Neural cell (in vitro differentiated cells): ENCODE results near the gene PIP5K1B. TPM values are rescaled to one million over a fixed set of nuclear protein-coding genes. Genes with fewer than 3 reads are reported as not detected.
"Not testable (repeated sequence)": the region's sequence is repeated elsewhere in the genome, so short reads cannot be mapped to it uniquely, and the experiment has no call there.

Source experiments
- H2AFZ ChIP-seq: fragments of 200-600, 300-800 bp; sonication (generic), shearing (Covaris generic); 2 replicates; pipeline ENCODE4 v1.6.0; 2014; ENCODE audit warnings: low read depth, mild to moderate bottlenecking, antibody characterized with exemption, low read length, moderate library complexity
- H3F3A ChIP-seq: fragments of 200-600 bp; shearing (Covaris generic); 2 replicates; pipeline ENCODE4 v1.6.1; 2016; ENCODE audit warnings: mild to moderate bottlenecking, moderate library complexity, mixed read lengths, antibody characterized with exemption, low read length; ENCODE audit not compliant: insufficient read depth, poor library complexity, severe bottlenecking
- H3K27ac ChIP-seq: fragments of 200-600, 300-800 bp; sonication (generic), shearing (Covaris generic); 2 replicates; pipeline ENCODE4 v1.5.1; 2014; ENCODE audit warnings: mild to moderate bottlenecking, low read length, moderate library complexity
- H3K27me3 ChIP-seq: fragments of 300-800, 200-600 bp; sonication (generic), shearing (Covaris generic); 2 replicates; pipeline ENCODE4 v1.6.0; 2014; ENCODE audit warnings: mild to moderate bottlenecking, low read depth, low read length, moderate library complexity; ENCODE audit not compliant: insufficient read depth
- H3K36me3 ChIP-seq: fragments of 300-800, 200-600 bp; sonication (generic), shearing (Covaris generic); 2 replicates; pipeline ENCODE4 v1.5.1; 2014; ENCODE audit warnings: mild to moderate bottlenecking, antibody characterized with exemption, low read length, moderate library complexity; ENCODE audit not compliant: insufficient read depth
- H3K4me2 ChIP-seq: fragments of 300-800, 200-600 bp; sonication (generic), shearing (Covaris generic); 2 replicates; pipeline ENCODE4 v1.6.0; 2014; ENCODE audit warnings: mild to moderate bottlenecking, low read length
- H3K4me3 ChIP-seq: fragments of 300-800, 200-600 bp; sonication (generic), shearing (Covaris generic); 2 replicates; pipeline ENCODE4 v1.5.1; 2014; ENCODE audit warnings: mild to moderate bottlenecking, low read length, moderate library complexity
- H3K79me2 ChIP-seq: fragments of 200-600 bp; shearing (Covaris generic); replicated peaks from 2 replicates; pipeline ENCODE4 v1.6.0; 2014; ENCODE audit warnings: mild to moderate bottlenecking, low read length, moderate library complexity; ENCODE audit not compliant: insufficient read depth
- H3K9ac ChIP-seq: fragments of 300-800, 200-600 bp; sonication (generic), shearing (Covaris generic); 2 replicates; pipeline ENCODE4 v1.6.1; 2016; ENCODE audit warnings: mild to moderate bottlenecking, low read length, mixed read lengths
- H3K9me2 ChIP-seq: fragments of 200-600 bp; shearing (Covaris generic); 2 replicates; pipeline ENCODE4 v1.6.1; 2016; ENCODE audit warnings: mild to moderate bottlenecking, low read length, mixed read lengths; ENCODE audit not compliant: insufficient read depth
- H3K9me3 ChIP-seq: fragments of 200-600, 300-800 bp; sonication (generic), shearing (Covaris generic); 2 replicates; pipeline ENCODE4 v1.6.1; 2016; ENCODE audit warnings: mild to moderate bottlenecking, mixed run types, low read length, moderate library complexity, mixed read lengths
- H4K20me1 ChIP-seq: fragments of 200-600 bp; shearing (Covaris generic); 2 replicates; pipeline ENCODE4 v1.6.1; 2016; ENCODE audit warnings: mild to moderate bottlenecking, mixed run types; ENCODE audit not compliant: insufficient read depth
- EP300 ChIP-seq: fragments of 450-650 bp; conservative IDR thresholded peaks from 2 replicates; pipeline ENCODE4 v1.6.1; 2014; ENCODE audit warnings: antibody characterized with exemption, mild to moderate bottlenecking, moderate library complexity; ENCODE audit not compliant: poor library complexity, severe bottlenecking
- EZH2 ChIP-seq: fragments of 200-600, 300-800 bp; shearing (Covaris generic), sonication (generic); IDR thresholded peaks from 2 replicates; pipeline ENCODE4 v1.6.1; 2014; ENCODE audit warnings: antibody characterized with exemption, low read length, borderline replicate concordance, mild to moderate bottlenecking; ENCODE audit not compliant: insufficient read depth, poor library complexity, severe bottlenecking
- MXI1 ChIP-seq: fragments of 450-650 bp; conservative IDR thresholded peaks from 2 replicates; pipeline ENCODE4 v1.6.1; 2014; ENCODE audit warnings: antibody characterized with exemption, mild to moderate bottlenecking; ENCODE audit not compliant: poor library complexity, severe bottlenecking
- POLR2AphosphoS5 ChIP-seq: IDR thresholded peaks from 2 replicates; pipeline ENCODE4 v1.6.1; 2012
- RAD21 ChIP-seq: fragments of 450-650 bp; conservative IDR thresholded peaks from 2 replicates; pipeline ENCODE4 v1.6.1; 2014; ENCODE audit warnings: antibody characterized with exemption, mild to moderate bottlenecking, moderate library complexity
- SMC3 ChIP-seq: fragments of 450-650 bp; conservative IDR thresholded peaks from 2 replicates; pipeline ENCODE4 v1.6.1; 2014; ENCODE audit warnings: antibody characterized with exemption, mild to moderate bottlenecking, moderate library complexity; ENCODE audit not compliant: poor library complexity
- TAF1 ChIP-seq: IDR thresholded peaks from 2 replicates; pipeline ENCODE4 v1.6.1; 2012; ENCODE audit warnings: low read depth
- polyA plus RNA-seq: library from polyadenylated mRNA; depleted of rRNA; stranded (reverse); fragments of >200 nt; gene quantifications from 2 replicates; pipeline ENCODE4 v1.2.3, GENCODE V29; 2014
- TF ChIP-seq, protein P1 (sequence below): fragments of 450-650 bp; IDR thresholded peaks from 2 replicates; pipeline ENCODE4 v1.5.1; 2014; ENCODE audit warnings: antibody characterized with exemption, mild to moderate bottlenecking, moderate library complexity; ENCODE audit not compliant: poor library complexity, severe bottlenecking
- TF ChIP-seq, protein P2 (sequence below): IDR thresholded peaks from 2 replicates; pipeline ENCODE4 v1.6.1; 2012; ENCODE audit warnings: borderline replicate concordance

Gene PIP5K1B
- polyA plus RNA-seq, 1 donor from 2014 or later, result 1.5 TPM

DNA sequence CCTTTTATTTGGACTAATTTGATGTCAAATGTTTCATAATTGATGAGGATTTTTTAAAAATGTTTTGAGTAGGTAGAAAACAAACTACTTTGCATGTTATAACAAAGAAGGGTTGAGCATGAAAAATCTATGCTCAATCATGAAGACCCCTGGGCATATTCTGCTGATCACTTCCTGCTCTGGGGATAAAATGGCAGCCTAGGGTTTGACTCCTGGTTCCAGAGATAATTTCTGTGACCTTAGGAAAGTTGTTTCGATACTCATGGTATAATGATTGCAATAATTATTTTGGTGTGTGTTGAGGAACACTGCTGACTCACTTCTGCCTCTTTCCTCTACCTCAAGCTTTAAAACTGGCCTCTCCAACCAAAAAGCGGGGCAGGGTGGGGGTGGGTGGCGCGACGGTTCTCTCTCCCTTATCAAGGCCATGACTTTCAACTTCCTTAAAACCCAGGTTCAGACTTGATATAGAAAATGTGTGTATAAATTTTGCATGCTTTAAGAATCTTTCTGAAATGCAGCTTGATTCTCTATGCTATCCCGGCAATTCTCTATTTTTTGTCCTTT lies 6.0 kb upstream of the PIP5K1B start:
- Histone ChIP-seq H3K9ac (no peak overlapping the region), H3K9me2 (no peaks in the 10 kb centered on the region), H2AFZ (no peak overlapping the region), H3K79me2 (no peaks in the 10 kb centered on the region), H3K36me3 (no peaks in the 10 kb centered on the region), H3K9me3 (no peaks in the 10 kb centered on the region), H3K4me3 (no peak overlapping the region), H3F3A (no peaks in the 10 kb centered on the region), H3K4me2 (no peak overlapping the region), H4K20me1 (no peaks in the 10 kb centered on the region), H3K27me3 (no peaks in the 10 kb centered on the region), H3K27ac (no peak overlapping the region)
- TF ChIP-seq, protein P1, sequence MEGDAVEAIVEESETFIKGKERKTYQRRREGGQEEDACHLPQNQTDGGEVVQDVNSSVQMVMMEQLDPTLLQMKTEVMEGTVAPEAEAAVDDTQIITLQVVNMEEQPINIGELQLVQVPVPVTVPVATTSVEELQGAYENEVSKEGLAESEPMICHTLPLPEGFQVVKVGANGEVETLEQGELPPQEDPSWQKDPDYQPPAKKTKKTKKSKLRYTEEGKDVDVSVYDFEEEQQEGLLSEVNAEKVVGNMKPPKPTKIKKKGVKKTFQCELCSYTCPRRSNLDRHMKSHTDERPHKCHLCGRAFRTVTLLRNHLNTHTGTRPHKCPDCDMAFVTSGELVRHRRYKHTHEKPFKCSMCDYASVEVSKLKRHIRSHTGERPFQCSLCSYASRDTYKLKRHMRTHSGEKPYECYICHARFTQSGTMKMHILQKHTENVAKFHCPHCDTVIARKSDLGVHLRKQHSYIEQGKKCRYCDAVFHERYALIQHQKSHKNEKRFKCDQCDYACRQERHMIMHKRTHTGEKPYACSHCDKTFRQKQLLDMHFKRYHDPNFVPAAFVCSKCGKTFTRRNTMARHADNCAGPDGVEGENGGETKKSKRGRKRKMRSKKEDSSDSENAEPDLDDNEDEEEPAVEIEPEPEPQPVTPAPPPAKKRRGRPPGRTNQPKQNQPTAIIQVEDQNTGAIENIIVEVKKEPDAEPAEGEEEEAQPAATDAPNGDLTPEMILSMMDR, result no peak
- TF ChIP-seq RAD21 (no peak), EP300 (no peak), POLR2AphosphoS5 (no peak), MXI1 (no peak), SMC3 (no peak), TAF1 (no peak), EZH2 (no peak)
- TF ChIP-seq, protein P2, sequence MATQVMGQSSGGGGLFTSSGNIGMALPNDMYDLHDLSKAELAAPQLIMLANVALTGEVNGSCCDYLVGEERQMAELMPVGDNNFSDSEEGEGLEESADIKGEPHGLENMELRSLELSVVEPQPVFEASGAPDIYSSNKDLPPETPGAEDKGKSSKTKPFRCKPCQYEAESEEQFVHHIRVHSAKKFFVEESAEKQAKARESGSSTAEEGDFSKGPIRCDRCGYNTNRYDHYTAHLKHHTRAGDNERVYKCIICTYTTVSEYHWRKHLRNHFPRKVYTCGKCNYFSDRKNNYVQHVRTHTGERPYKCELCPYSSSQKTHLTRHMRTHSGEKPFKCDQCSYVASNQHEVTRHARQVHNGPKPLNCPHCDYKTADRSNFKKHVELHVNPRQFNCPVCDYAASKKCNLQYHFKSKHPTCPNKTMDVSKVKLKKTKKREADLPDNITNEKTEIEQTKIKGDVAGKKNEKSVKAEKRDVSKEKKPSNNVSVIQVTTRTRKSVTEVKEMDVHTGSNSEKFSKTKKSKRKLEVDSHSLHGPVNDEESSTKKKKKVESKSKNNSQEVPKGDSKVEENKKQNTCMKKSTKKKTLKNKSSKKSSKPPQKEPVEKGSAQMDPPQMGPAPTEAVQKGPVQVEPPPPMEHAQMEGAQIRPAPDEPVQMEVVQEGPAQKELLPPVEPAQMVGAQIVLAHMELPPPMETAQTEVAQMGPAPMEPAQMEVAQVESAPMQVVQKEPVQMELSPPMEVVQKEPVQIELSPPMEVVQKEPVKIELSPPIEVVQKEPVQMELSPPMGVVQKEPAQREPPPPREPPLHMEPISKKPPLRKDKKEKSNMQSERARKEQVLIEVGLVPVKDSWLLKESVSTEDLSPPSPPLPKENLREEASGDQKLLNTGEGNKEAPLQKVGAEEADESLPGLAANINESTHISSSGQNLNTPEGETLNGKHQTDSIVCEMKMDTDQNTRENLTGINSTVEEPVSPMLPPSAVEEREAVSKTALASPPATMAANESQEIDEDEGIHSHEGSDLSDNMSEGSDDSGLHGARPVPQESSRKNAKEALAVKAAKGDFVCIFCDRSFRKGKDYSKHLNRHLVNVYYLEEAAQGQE, result no peak

DNA sequence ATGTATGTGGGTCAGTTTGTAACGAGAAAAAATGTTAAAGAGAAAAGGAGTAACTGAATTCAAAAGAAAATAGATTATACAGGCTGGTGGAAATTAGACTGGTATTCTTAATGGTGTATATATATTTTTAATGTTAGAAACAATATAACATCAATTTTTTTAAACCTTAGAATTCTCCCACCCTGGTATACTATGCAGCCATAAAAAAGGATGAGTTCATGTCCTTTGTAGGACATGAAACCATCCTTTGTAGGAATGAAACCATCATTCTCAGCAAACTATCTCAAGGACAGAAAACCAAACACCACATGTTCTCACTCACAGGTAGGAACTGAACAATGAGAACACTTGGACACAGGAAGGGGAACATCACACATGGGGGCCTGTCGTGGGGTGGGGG lies 5.4 kb upstream of the PIP5K1B start:
- H3K9me3 ChIP-seq, H3F3A ChIP-seq, H3K4me3 ChIP-seq, H3K36me3 ChIP-seq, H3K9me2 ChIP-seq, H3K27ac ChIP-seq, H2AFZ ChIP-seq, H3K9ac ChIP-seq, H3K27me3 ChIP-seq, H4K20me1 ChIP-seq, H3K4me2 ChIP-seq, H3K79me2 ChIP-seq: not testable (repeated sequence)

DNA sequence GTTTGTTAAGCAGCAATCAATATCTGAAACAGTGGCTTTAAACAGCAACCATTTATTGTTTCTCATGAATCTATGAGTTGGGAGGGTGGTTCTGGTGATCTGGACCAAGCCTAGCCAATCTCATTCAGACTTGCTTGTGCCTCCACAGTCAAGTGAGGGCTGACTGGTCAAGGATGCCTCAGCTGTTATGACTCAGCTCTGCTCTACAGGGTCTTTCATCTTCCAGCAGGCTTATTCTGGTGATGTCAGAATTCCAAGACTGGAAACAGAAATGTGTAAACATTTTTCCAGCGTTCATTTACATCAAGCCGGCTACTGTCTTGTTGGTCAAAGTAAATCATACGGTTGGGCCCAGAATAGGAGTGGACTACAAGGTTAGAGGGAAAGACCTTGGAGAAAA lies 2.5 kb upstream of the PIP5K1B start:
- TF ChIP-seq SMC3, result no peak
- TF ChIP-seq POLR2AphosphoS5, result no peak
- TF ChIP-seq, protein P2, result no peak
- no peak for TF ChIP-seq TAF1
- no peak for TF ChIP-seq MXI1
- TF ChIP-seq, protein P1, result no peak
- no peak for TF ChIP-seq EP300
- no peak for TF ChIP-seq RAD21
- TF ChIP-seq EZH2, result no peak
- H3K9me2 ChIP-seq, result no peaks in the 10 kb centered on the region
- no peak overlapping the region for H2AFZ ChIP-seq
- no peak overlapping the region for H3K9ac ChIP-seq
- H3K36me3 ChIP-seq, result no peaks in the 10 kb centered on the region
- no peaks in the 10 kb centered on the region for H3K9me3 ChIP-seq
- H3K27me3 ChIP-seq, result peaks cover 13% of the 10 kb centered on the region
- no peaks in the 10 kb centered on the region for H3F3A ChIP-seq
- no peaks in the 10 kb centered on the region for H4K20me1 ChIP-seq
- H3K79me2 ChIP-seq, result no peaks in the 10 kb centered on the region
- no peak overlapping the region for H3K4me3 ChIP-seq
- H3K27ac ChIP-seq, result no peak overlapping the region
- H3K4me2 ChIP-seq, result no peak overlapping the region
